HUES6 (cell line): Measurements from ENCODE around the gene AGPAT3.

Experiments used
- H3K27ac ChIP-seq: 2 replicates; pipeline ENCODE4 v1.7.0; 2013; ENCODE audit warnings: low read depth, mild to moderate bottlenecking, low read length, inconsistent platforms
- H3K27me3 ChIP-seq: 2 replicates; pipeline ENCODE4 v1.6.1; 2013; ENCODE audit warnings: low read length; ENCODE audit not compliant: control insufficient read depth, insufficient read depth
- H3K36me3 ChIP-seq: 2 replicates; pipeline ENCODE4 v1.6.1; 2013; ENCODE audit warnings: low read length; ENCODE audit not compliant: control insufficient read depth, insufficient read depth
- H3K4me1 ChIP-seq: 2 replicates; pipeline ENCODE4 v1.6.1; 2013; ENCODE audit warnings: low read length; ENCODE audit not compliant: control insufficient read depth, insufficient read depth
- H3K4me3 ChIP-seq: 2 replicates; pipeline ENCODE4 v1.5.1; 2013; ENCODE audit warnings: low read depth, low read length
- H3K9ac ChIP-seq: one replicate; pipeline ENCODE4 v1.6.1; 2013; ENCODE audit warnings: mild to moderate bottlenecking, low read length
- H3K9me3 ChIP-seq: 2 replicates; pipeline ENCODE4 v1.6.1; 2013; ENCODE audit warnings: low read depth, low read length; ENCODE audit not compliant: control insufficient read depth, insufficient read depth

Gene AGPAT3

GRCh38 chr21:43992121-43992520 is 127.1 kb downstream of the AGPAT3 start:
- no peak overlapping the region for H3K4me3 ChIP-seq
- H3K9ac ChIP-seq: no peak overlapping the region
- no peaks in the 10 kb centered on the region for H3K9me3 ChIP-seq
- H3K36me3 ChIP-seq: no peaks in the 10 kb centered on the region
- H3K27ac ChIP-seq: no peak overlapping the region
- H3K4me1 ChIP-seq: no peaks in the 10 kb centered on the region
- H3K27me3 ChIP-seq: no peaks in the 10 kb centered on the region

GRCh38 chr21:43993420-43993934 is 128.5 kb downstream of the AGPAT3 start:
- H3K27ac ChIP-seq: no peak overlapping the region
- no peaks in the 10 kb centered on the region for H3K9me3 ChIP-seq
- no peaks in the 10 kb centered on the region for H3K4me1 ChIP-seq
- H3K4me3 ChIP-seq: no peak overlapping the region
- no peaks in the 10 kb centered on the region for H3K27me3 ChIP-seq
- no peaks in the 10 kb centered on the region for H3K36me3 ChIP-seq
- no peak overlapping the region for H3K9ac ChIP-seq

- no peak overlapping the region for H3K9ac ChIP-seq
- H3K4me3 ChIP-seq: no peak overlapping the region
- no peaks in the 10 kb centered on the region for H3K36me3 ChIP-seq
These were observed 129.1 kb downstream of the AGPAT3 start for GRCh38 chr21:43994085-43994484.

GRCh38 chr21:43994646-43995045 is 129.6 kb downstream of the AGPAT3 start:
- H3K36me3 ChIP-seq: no peaks in the 10 kb centered on the region
- H3K27ac ChIP-seq: no peak overlapping the region
- H3K27me3 ChIP-seq: no peaks in the 10 kb centered on the region
- no peak overlapping the region for H3K9ac ChIP-seq
- no peaks in the 10 kb centered on the region for H3K9me3 ChIP-seq
- H3K4me1 ChIP-seq: no peaks in the 10 kb centered on the region
- no peak overlapping the region for H3K4me3 ChIP-seq

More at GRCh38 chr21:43994085-43994484, 129.1 kb downstream of the AGPAT3 start:
- Histone ChIP-seq H3K27ac (no peak overlapping the region), H3K9me3 (no peaks in the 10 kb centered on the region), H3K27me3 (no peaks in the 10 kb centered on the region), H3K4me1 (no peaks in the 10 kb centered on the region)

- no peaks in the 10 kb centered on the region for H3K4me1 ChIP-seq
- no peak overlapping the region for H3K9ac ChIP-seq
- no peak overlapping the region for H3K4me3 ChIP-seq
- no peaks in the 10 kb centered on the region for H3K36me3 ChIP-seq
- H3K27ac ChIP-seq: no peak overlapping the region
- H3K27me3 ChIP-seq: no peaks in the 10 kb centered on the region
- H3K9me3 ChIP-seq: no peaks in the 10 kb centered on the region
These were observed 130.6 kb downstream of the AGPAT3 start for GRCh38 chr21:43995521-43996105.

- no peaks in the 10 kb centered on the region for H3K27me3 ChIP-seq
- H3K9me3 ChIP-seq: no peaks in the 10 kb centered on the region
- H3K9ac ChIP-seq: no peak overlapping the region
- no peak overlapping the region for H3K27ac ChIP-seq
- H3K36me3 ChIP-seq: no peaks in the 10 kb centered on the region
- no peaks in the 10 kb centered on the region for H3K4me1 ChIP-seq
- H3K4me3 ChIP-seq: no peak overlapping the region
These were observed 133.0 kb downstream of the AGPAT3 start for GRCh38 chr21:43997766-43998742.

GRCh38 chr21:44000360-44000759 is 135.3 kb downstream of the AGPAT3 start:
- H3K4me3 ChIP-seq: no peak overlapping the region
- H3K27me3 ChIP-seq: no peaks in the 10 kb centered on the region
- no peaks in the 10 kb centered on the region for H3K4me1 ChIP-seq
- no peaks in the 10 kb centered on the region for H3K9me3 ChIP-seq
- no peak overlapping the region for H3K27ac ChIP-seq
- no peaks in the 10 kb centered on the region for H3K36me3 ChIP-seq
- no peak overlapping the region for H3K9ac ChIP-seq

GRCh38 chr21:44002511-44002910 is 137.5 kb downstream of the AGPAT3 start:
- no peaks in the 10 kb centered on the region for H3K4me1 ChIP-seq
- no peaks in the 10 kb centered on the region for H3K9me3 ChIP-seq
- H3K27me3 ChIP-seq: no peaks in the 10 kb centered on the region
- no peak overlapping the region for H3K27ac ChIP-seq
- no peak overlapping the region for H3K4me3 ChIP-seq
- H3K9ac ChIP-seq: no peak overlapping the region
- no peaks in the 10 kb centered on the region for H3K36me3 ChIP-seq

GRCh38 chr21:44003307-44003966 is 138.4 kb downstream of the AGPAT3 start:
- no peaks in the 10 kb centered on the region for H3K4me1 ChIP-seq
- no peaks in the 10 kb centered on the region for H3K9me3 ChIP-seq
- no peak overlapping the region for H3K9ac ChIP-seq
- no peaks in the 10 kb centered on the region for H3K27me3 ChIP-seq
- H3K27ac ChIP-seq: no peak overlapping the region
- H3K4me3 ChIP-seq: no peak overlapping the region
- H3K36me3 ChIP-seq: no peaks in the 10 kb centered on the region

- Histone ChIP-seq H3K9me3 (no peaks in the 10 kb centered on the region), H3K4me3 (no peak overlapping the region), H3K27me3 (no peaks in the 10 kb centered on the region), H3K4me1 (peaks cover 2% of the 10 kb centered on the region; the same call in 1 of the 2 replicates), H3K27ac (no peak overlapping the region), H3K9ac (no peak overlapping the region), H3K36me3 (no peaks in the 10 kb centered on the region)
These were observed 140.0 kb downstream of the AGPAT3 start for GRCh38 chr21:44005071-44005470.

GRCh38 chr21:44005593-44005992 is 140.6 kb downstream of the AGPAT3 start:
- H3K9me3 ChIP-seq: no peaks in the 10 kb centered on the region
- H3K27me3 ChIP-seq: no peaks in the 10 kb centered on the region
- H3K36me3 ChIP-seq: no peaks in the 10 kb centered on the region
- H3K9ac ChIP-seq: no peak overlapping the region
- no peak overlapping the region for H3K27ac ChIP-seq
- no peak overlapping the region for H3K4me3 ChIP-seq
- H3K4me1 ChIP-seq: peaks cover 7% of the 10 kb centered on the region; the same call in 1 of the 2 replicates
